C4-2B (cell line): Measurements from ENCODE around the gene PTDSS2.

Experiments used
- ZFX ChIP-seq: fragments of 450-650 bp; IDR thresholded peaks from 2 replicates; pipeline ENCODE4 v1.6.1; 2017
- TF ChIP-seq, protein P1 (sequence below): fragments of 450-650 bp; conservative IDR thresholded peaks from 2 replicates; pipeline ENCODE4 v1.5.1; 2017; ENCODE audit warnings: mild to moderate bottlenecking

DNA sequence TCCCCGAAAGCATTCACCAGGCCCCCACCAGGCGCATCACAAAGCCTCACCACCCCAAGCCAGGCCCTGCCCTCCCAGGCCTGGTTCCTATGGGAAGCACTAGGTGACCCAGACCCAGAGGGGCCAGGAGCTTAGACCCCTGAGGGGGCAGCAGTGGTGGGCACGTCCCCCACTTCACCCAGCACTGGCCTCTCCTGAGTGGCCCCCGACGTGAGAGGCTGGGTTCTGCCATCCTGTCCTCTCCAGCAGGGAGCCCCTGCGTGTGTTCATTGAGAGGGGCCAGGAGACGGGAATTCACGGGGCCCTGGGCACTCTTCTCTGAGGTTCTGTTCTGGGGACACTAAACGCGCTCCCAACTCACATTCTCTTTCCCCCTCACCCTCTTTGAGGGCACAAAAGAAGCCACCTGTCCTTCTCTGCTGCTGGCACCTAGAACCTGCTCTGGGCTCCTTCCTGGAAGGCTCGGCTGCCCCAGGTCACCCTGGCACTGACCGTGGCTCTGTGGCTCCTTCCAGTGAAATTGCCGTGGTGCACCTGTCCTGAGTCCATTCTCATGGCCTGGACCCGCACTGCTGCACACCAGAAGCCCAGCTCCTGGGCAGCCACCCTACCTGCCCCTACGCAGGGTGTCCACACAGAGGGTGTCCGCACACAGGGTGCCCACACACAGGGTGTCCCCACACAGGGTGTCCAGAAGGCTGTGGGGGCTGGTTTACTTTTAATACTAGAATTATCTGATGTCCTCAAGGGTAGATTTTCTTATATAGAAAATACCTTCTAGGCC lies 12.2 kb downstream of the PTDSS2 start:
- TF ChIP-seq, protein P1, sequence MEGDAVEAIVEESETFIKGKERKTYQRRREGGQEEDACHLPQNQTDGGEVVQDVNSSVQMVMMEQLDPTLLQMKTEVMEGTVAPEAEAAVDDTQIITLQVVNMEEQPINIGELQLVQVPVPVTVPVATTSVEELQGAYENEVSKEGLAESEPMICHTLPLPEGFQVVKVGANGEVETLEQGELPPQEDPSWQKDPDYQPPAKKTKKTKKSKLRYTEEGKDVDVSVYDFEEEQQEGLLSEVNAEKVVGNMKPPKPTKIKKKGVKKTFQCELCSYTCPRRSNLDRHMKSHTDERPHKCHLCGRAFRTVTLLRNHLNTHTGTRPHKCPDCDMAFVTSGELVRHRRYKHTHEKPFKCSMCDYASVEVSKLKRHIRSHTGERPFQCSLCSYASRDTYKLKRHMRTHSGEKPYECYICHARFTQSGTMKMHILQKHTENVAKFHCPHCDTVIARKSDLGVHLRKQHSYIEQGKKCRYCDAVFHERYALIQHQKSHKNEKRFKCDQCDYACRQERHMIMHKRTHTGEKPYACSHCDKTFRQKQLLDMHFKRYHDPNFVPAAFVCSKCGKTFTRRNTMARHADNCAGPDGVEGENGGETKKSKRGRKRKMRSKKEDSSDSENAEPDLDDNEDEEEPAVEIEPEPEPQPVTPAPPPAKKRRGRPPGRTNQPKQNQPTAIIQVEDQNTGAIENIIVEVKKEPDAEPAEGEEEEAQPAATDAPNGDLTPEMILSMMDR, result no peak
- TF ChIP-seq ZFX, result no peak
